Measurements from ENCODE around the gene MUCL3. TPM values are rescaled to one million over a fixed set of nuclear protein-coding genes. Genes with fewer than 3 reads are reported as not detected.

The MUCL3 gene
- total and polyA plus RNA-seq, 12 donors: under 0.01 to 0.02 TPM; not detected in 10

DNA sequence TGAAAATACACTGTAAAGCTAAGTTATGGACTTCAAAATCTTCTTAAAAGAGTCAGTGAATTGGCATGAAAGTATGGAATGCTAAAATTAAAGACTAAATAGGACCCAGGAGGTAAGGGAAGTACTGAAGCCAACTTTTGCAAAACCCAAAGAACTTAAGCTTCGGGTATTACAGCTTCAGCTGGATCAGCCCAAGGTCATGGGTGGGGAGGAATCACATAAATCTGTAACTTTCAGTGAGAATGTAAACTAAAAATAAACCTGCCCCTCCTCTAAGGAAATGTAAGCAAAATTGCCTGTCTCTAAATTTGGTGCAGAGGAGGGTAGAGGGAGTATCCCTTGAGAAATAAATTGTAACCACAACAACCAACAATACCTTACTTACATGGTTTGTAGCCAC lies 38.4 kb downstream of the MUCL3 start:
- TF ChIP-seq POLR2A (IDR thresholded peaks at IDR 0.05): no peak
- TF ChIP-seq, protein P1, sequence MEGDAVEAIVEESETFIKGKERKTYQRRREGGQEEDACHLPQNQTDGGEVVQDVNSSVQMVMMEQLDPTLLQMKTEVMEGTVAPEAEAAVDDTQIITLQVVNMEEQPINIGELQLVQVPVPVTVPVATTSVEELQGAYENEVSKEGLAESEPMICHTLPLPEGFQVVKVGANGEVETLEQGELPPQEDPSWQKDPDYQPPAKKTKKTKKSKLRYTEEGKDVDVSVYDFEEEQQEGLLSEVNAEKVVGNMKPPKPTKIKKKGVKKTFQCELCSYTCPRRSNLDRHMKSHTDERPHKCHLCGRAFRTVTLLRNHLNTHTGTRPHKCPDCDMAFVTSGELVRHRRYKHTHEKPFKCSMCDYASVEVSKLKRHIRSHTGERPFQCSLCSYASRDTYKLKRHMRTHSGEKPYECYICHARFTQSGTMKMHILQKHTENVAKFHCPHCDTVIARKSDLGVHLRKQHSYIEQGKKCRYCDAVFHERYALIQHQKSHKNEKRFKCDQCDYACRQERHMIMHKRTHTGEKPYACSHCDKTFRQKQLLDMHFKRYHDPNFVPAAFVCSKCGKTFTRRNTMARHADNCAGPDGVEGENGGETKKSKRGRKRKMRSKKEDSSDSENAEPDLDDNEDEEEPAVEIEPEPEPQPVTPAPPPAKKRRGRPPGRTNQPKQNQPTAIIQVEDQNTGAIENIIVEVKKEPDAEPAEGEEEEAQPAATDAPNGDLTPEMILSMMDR (IDR thresholded peaks at IDR 0.05): no peak
- Histone ChIP-seq H3K4me3 (no peak overlapping the region), H3K27me3 (peaks cover 9% of the 10 kb centered on the region), H3K27ac (no peak overlapping the region), H3K36me3 (replicated peaks in 1 of 2) (no peaks in the 10 kb centered on the region), H3K9me3 (replicated peaks in 1 of 3) (no peaks in the 10 kb centered on the region), H3K4me1 (replicated peaks in 1 of 2) (peaks cover 7 to 23% of the 10 kb centered on the region in 2 donors)
- intact Hi-C loops (cut with DNase I): no loop called here
- 10 to 26% (median 18%) methylated on average over 1 of the region's 1 CpG for WGBS, 4 donors
- DNase-seq: no peak

DNA sequence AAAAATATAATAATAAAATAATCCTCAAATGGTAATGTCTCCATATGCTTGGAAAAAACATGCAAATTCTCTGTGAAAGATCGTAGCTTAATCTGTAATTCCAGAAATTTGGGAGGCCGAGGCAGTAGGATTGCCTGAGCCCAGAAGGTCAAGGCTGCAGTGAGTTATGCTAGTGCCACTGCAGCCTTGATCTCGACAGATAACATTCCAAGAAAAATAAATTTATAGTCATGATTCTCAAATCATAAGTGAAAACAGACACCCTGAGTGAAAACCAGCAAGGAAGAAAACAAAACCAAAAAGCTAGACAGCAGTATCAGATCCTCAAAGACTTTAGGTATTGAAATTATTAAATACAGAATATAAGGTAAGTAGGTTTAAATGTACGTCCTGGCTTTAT lies 38.9 kb downstream of the MUCL3 start:
- DNase-seq: peak in 1 of 7 donors; percentile 19
- Histone ChIP-seq H3K27ac (no peak overlapping the region), H3K4me3 (no peak overlapping the region), H3K4me1 (replicated peaks in 1 of 2) (peaks cover 7 to 23% of the 10 kb centered on the region in 2 donors), H3K9me3 (replicated peaks in 1 of 3) (no peaks in the 10 kb centered on the region), H3K27me3 (peaks cover 9% of the 10 kb centered on the region), H3K36me3 (replicated peaks in 1 of 2) (no peaks in the 10 kb centered on the region)
- 26 to 38% (median 35%) methylated on average over 4 of the region's 4 CpGs for WGBS, 4 donors
- intact Hi-C loops (cut with DNase I): no loop called here
- no peak for TF ChIP-seq POLR2A (IDR thresholded peaks at IDR 0.05)
- TF ChIP-seq, protein P1 (IDR thresholded peaks at IDR 0.05): no peak

DNA sequence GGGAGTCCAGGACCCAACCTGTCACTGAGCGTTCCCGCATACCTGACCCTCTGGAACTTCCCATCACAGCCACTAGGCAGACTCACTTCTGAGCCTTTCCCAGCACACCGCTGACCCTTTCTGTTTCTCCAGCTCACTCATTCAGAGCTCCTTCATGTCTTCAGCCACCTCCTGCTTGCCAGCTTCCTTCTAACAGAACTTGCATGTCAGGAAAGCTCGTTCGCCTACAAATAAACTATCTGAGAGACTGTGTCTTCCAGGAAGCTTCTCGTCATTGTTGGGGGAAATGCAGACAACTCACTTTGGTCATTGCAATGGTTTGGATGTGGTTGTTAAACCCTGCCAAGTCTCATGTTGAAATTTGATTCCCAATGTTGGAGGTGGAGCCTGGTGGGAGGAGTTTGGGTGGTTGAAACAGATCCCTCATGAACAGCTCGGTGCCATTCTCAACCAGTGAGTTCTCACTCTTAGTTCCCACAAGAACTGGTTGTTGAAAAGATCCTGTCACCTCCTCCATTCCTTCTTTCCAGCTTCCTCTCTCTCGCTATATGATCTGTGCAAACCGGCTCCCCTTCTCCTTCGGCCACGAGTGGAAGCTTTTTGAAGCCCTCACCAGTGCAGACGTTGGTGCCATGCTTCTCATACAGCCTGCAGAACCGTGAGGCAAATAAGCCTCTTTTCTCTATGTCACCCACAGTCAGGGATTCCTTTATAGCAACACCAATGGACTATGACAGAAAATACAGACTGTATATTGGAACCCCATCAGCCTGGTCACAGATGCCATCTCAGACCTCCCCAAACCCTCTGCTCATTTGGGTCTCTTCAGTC lies 41.4 kb downstream of the MUCL3 start:
- Histone ChIP-seq H3K4me3 (no peak overlapping the region), H3K9me3 (replicated peaks in 1 of 3) (no peaks in the 10 kb centered on the region), H3K27me3 (peaks cover 9% of the 10 kb centered on the region), H3K27ac (no peak overlapping the region), H3K4me1 (replicated peaks in 1 of 2) (peaks cover 7 to 23% of the 10 kb centered on the region in 2 donors), H3K36me3 (replicated peaks in 1 of 2) (no peaks in the 10 kb centered on the region)
- intact Hi-C loops (cut with DNase I): no loop called here
- WGBS, 4 donors: 35 to 49% (median 42%) methylated on average over 13 of the region's 13 CpGs
- DNase-seq: peak in 6 of 7 donors; percentile 23 to 57 (median 40)
- TF ChIP-seq, protein P1 (IDR thresholded peaks at IDR 0.05): peak in 3 of 6 experiments; percentile 8 to 22 (median 9)
- no peak for TF ChIP-seq POLR2A (IDR thresholded peaks at IDR 0.05)

DNA sequence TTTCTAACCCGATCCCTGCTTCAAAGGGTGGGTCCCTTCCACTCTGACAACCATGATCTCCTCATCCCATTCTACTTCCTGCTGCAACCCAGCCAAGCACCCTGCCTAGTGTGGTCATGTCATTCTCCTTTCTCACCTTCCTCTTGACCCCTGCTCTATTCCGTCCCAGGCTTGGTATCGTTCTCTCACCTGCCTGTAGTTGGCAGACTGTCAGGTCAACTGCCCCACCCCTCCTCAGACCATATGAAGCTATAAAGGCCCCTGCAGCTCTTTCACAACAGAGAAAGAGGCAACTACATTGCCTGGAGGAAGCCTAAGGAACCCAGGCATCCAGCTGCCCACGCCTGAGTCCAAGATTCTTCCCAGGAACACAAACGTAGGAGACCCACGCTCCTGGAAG lies 42.7 kb downstream of the MUCL3 start, which contains the start of gene MUC21:
Gene MUC21 (plus strand): TSS at position 280 of the 400 bp plus-strand sequence. CDS start 241 bp downstream, outside the sequence.
- no peak within 1 kb of the TSS for H3K4me3 ChIP-seq
- peaks cover 9% of the 10 kb centered on the region for H3K27me3 ChIP-seq

More for the DNA sequence above, 42.7 kb downstream of the MUCL3 start, which contains the start of gene MUC21:
- DNase-seq: no peak
- Histone ChIP-seq H3K36me3 (replicated peaks in 1 of 2) (no peaks in the 10 kb centered on the region), H3K27ac (no peak within 1 kb of the TSS), H3K4me1 (replicated peaks in 1 of 2) (peaks cover 7 to 23% of the 10 kb centered on the region in 2 donors), H3K9me3 (replicated peaks in 1 of 3) (no peaks in the 10 kb centered on the region)
- intact Hi-C loops (cut with DNase I): no loop called here
- 81 to 91% (median 86%) methylated on average over 6 of the region's 6 CpGs for WGBS, 4 donors
- TF ChIP-seq POLR2A (IDR thresholded peaks at IDR 0.05): no peak
- TF ChIP-seq, protein P1 (IDR thresholded peaks at IDR 0.05): no peak
